HG03378 (cell line): Measurements from ENCODE around the gene ADH1B.
"Not testable (repeated sequence)": the region's sequence is repeated elsewhere in the genome, so short reads cannot be mapped to it uniquely, and the experiment has no call there.

Experiments
- ATAC-seq: cut with Tn5 transposase; IDR thresholded peaks from one replicate; pipeline ENCODE4 v1.9.1; 2021; ENCODE audit warnings: mild to moderate bottlenecking, moderate library complexity; ENCODE audit not compliant: unreplicated experiment

ADH1B gene

GRCh38 chr4:99321241-99322191 is at the start of gene ADH1B:
TSS of gene ADH1B (minus strand) at chr4:99321401. CDS start at chr4:99321331, 70 bp downstream.
- no peak for ATAC-seq

DNA sequence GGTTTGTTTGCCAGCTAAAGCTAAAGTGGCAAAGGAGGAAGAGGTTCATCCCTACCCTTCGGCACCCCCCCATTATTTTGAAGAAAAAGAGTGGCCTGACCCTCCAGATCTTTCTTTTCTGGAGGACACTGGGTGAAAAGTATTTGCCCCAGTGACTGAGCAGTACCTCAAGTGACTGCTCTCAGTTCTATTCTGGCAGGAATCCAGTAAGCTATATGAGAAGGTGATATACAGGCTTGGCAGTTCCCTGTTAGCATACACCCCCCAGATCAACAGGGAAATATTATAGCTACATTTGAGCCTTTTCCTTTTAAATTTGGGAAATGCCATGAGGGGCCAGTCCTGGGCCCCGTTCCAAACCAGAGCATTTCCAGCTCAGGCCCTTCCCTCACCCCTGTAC is 46.6 kb upstream of the ADH1B start:
- ATAC-seq, result not testable (repeated sequence)

DNA sequence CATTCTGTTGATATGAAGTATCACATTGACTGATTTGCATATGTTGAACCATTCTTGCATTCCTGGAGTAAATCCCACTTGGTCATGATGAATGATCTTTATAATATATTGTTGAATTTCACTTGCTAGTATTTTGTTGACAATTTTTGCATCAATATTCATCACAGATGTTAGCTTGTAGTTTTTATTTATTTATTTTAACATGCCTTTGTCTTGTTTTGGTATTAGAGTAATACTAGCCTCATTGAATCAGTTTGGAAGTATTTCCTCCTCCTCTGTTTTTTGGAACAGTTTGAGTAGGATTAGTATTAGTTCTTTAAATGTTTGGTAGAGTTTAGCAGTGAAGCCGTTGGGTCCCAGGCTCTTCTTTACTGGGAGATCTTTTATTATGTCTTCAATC is 45.3 kb upstream of the ADH1B start:
- no peak for ATAC-seq

DNA sequence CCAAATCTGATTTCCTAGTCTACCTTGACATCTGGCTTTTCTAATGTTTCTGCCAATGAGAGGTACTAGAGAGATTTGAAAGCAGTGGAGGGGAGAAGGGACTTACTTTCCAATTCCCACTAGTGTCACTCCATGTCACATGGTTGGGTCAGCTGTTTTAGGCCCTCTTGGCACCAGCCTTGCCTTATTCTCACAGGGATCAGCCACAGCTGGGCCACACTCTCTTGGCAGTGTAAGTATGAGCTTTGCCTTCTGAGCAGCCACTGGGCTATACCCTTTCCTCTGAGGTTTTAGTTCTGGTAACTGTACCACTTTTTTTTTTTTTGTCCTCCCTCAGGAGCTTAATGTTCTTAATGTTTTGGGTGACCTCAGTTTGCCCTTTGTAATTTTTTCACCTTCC is 41.6 kb upstream of the ADH1B start:
- no peak for ATAC-seq

- no peak for ATAC-seq
These were observed 40.7 kb upstream of the ADH1B start for GRCh38 chr4:99361899-99362275.

- no peak for ATAC-seq
These were observed 40.2 kb upstream of the ADH1B start for GRCh38 chr4:99361268-99361898.

DNA sequence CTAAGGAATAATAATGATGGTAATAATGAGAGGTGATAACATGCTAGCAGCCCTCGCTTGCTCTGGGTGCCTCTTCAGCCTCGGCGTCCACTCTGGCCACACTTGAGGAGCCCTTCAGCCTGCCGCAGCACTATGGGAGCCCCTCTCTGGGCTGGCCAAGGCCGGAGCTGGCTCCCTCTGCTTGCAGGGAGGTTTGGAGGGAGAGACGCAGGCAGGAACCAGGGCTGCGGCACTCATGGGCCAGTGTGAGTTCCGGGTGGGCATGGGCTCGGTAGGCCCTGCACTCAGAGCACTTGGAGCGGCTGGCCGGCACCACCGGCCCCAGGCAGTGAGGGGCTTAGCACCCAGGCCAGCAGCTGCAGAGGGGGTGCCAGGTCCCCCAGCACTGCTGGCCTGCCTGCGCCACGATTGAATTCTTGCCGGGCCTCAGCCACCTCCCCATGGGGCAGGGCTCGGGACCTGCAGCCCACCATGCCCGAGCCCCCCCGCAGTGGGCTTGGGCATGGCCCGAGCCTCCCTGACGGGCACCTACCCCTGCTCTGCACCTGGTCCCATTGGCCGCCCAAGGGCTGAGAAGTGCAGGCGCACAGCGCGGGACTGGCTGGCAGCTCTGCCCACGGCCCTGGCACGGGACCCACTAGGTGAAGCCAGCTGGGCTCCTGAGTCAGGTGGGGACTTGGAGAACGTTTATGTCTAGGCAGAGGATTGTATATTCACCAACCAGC is 38.4 kb upstream of the ADH1B start:
- no peak for ATAC-seq

- no peak for ATAC-seq
These were observed 36.7 kb upstream of the ADH1B start for GRCh38 chr4:99357948-99358347.

- peak; percentile 97 for ATAC-seq
These were observed 35.8 kb upstream of the ADH1B start for GRCh38 chr4:99356992-99357391.

- not testable (repeated sequence) for ATAC-seq
These were observed 34.9 kb upstream of the ADH1B start for GRCh38 chr4:99356149-99356548.

- no peak for ATAC-seq
These were observed 31.7 kb upstream of the ADH1B start, which contains the start of gene ADH1C for GRCh38 chr4:99352602-99353537. TSS of gene ADH1C (minus strand) at chr4:99352746. CDS start at chr4:99352675, 71 bp downstream.

- ATAC-seq, result no peak
These were observed 30.3 kb upstream of the ADH1B start for GRCh38 chr4:99351487-99351886.

DNA sequence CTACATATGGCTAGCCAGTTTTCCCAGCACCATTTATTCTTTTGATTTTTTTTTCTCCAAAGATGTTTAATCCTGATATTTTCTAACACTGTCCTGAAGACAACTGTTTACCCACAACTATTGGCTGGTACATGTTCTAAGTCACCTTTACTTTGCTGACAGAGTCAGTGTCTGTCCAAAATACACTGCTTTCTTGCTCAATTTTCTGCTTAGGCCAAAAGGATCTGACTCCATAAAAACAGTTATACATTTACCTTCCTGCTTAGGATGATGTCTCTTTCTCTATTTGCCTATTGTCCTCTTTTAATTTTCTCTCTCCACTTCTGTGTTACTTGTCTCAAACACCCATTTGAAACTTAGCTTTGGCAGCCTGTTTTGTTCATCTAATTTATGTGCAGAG is 28.1 kb upstream of the ADH1B start:
- ATAC-seq, result no peak

DNA sequence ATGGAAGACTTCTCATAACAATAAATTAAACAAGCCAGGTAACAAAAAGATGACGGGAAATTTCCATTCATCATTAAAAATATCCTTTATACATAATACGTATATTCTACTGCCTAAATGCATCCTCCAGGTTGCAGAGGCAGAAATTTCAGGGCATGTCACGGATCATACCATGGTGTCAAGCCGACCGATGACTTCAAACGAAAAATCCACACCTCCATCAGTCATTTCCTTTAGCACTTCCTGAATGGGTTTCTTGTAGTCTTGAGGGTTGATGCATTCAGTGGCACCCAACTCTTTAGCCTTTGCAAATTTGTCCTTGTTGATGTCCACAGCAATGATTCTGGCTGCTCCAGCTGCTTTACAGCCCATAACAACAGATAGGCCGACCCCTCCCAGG is 21.4 kb upstream of the ADH1B start:
- not testable (repeated sequence) for ATAC-seq

GRCh38 chr4:99341426-99341825 is 20.2 kb upstream of the ADH1B start:
- no peak for ATAC-seq

DNA sequence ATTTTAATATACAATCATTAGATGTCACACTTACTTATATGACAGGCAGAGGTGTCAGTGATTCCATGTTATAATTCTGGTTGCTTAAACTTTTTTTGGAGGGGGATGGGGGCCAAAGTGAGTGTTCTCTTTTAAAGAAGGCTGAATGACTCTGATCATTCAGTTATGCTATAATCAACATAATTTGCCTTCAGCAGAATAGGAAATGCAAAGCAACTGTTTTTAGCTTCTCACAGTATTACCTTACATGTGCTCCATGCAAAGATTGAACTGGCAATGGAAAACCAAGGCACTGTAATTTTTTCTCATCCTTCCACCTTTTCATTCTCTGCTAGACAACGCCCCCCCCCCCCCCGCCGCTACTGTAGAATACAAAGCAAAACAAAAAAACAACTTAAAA is 18.0 kb upstream of the ADH1B start:
- no peak for ATAC-seq

DNA sequence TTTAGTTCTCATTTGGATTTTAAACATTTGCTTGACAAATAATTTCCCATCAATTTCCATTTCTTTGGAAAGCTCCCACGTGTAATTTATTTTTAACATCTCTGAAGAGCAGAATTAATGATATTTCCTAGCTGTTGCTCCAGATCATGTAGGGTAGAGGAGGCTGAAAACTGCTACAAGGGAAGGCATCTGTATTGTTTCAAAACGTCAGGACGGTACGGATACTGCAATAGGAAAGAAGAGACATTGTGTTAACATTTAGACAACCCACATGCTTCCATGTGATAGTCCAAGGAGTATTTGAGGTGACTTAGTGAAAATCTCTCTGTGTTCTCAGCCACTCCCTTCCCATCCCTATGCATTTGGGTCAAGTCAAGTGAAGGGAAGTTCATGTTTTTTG is 15.4 kb upstream of the ADH1B start:
- no peak for ATAC-seq

DNA sequence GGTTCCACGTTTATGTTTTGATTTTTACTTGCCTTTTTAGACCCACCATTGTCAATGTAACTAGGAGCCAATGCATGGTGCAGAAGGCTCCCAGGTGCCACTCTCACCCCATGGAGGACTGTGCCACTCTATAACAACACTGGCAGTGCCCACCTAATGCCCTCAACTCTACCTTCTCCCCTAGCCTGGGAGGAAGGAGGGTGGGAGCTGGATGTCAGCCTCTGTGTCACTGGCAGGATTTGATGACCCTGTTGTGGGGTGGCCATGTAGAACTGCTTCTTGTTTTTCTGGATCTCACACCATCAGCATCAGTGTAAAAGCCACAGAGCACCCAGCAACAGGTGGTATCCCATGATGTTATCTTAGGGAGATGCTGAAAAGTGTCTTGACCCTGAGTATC is 13.7 kb upstream of the ADH1B start:
- ATAC-seq, result no peak

GRCh38 chr4:99330648-99331047 is 9.4 kb upstream of the ADH1B start:
- ATAC-seq, result no peak

DNA sequence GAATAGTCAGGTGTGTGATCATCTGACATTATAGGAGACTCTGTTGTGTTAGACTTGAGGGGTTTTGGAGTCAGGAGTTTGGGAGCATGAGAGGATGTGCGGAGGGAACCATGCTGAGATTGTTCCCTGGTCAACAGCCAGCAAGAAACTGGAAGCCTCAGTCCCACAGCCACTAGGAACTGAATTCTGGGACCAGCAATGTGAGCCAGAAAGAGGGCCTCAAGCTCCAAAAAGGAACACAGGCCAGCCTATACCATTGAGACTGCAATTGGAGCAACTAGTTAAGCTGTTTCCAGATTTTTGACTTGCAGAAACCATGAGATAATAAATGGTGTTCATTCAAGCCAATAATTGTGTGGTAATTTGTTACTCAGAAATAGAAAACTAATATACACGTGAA is 8.7 kb upstream of the ADH1B start:
- no peak for ATAC-seq
